Stomach (tissue), 4 donors: ENCODE results near the gene PYCR2.

ENCODE experiments used
- CTCF ChIP-seq, 7 experiments: fragments of 450-650 bp in 4 of 7; fragments of 200-600 bp in 3 of 7; sonication (generic) in 3 of 7; IDR thresholded peaks; one replicate each; pipeline ENCODE4 v1.5.1; 2016 to 2019; ENCODE audit warnings: antibody characterized with exemption in 7 of 7, control low read depth in 2 of 7, mild to moderate bottlenecking in 1 of 7
- EP300 ChIP-seq: sonication (generic); formaldehyde crosslinking; IDR thresholded peaks from one replicate; pipeline ENCODE4 v1.6.1; 2017; ENCODE audit warnings: antibody characterized with exemption
- POLR2A ChIP-seq, 4 donors: fragments of 450-650 bp; IDR thresholded peaks; one replicate each; pipeline ENCODE4 v1.6.1; 2016; ENCODE audit warnings: antibody characterized with exemption in 4 of 4, control low read depth in 2 of 4, mild to moderate bottlenecking in 1 of 4, moderate library complexity in 1 of 4
- POLR2AphosphoS5 ChIP-seq, 3 donors: sonication (generic); formaldehyde crosslinking; IDR thresholded peaks; one replicate each; pipeline ENCODE4 v1.6.1; 2016; ENCODE audit warnings: antibody characterized with exemption in 3 of 3

DNA sequence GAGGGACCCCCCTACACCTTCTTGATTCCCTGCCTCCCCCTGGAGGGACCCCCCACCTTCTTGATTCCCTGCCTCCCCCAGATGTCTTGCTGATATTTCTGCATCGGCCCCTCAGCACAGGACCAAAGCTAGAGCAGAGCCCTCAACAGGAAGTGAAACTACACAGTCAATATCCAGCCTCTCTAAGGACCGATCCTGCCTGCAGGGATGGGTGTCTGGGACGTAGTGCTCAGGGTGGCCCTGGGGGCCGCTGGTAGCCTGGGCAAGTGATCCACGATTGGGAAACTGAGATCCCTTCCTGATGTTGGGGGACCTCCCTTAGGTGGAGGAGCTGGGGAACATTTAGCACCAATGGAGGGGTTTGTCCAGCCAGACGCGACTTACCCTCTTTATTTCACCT, 20.9 kb upstream of the PYCR2 start:
- no peak for TF ChIP-seq POLR2AphosphoS5 (IDR thresholded peaks at IDR 0.05)
- no peak for TF ChIP-seq CTCF (IDR thresholded peaks at IDR 0.05)
- TF ChIP-seq POLR2A (IDR thresholded peaks at IDR 0.05): no peak
- no peak for TF ChIP-seq EP300
